NOMO-1 treated with dmso at 0.1 percent for 144 hours (cell line): Measurements from ENCODE around the gene C20orf202.
"Not testable (repeated sequence)": the region's sequence is repeated elsewhere in the genome, so short reads cannot be mapped to it uniquely, and the experiment has no call there.

Source experiments
- DNase-seq: peaks from one replicate; lab custom pipeline; 2025; ENCODE audit not compliant: unreplicated experiment; lab: John Stamatoyannopoulos, UW

The C20orf202 gene

DNA sequence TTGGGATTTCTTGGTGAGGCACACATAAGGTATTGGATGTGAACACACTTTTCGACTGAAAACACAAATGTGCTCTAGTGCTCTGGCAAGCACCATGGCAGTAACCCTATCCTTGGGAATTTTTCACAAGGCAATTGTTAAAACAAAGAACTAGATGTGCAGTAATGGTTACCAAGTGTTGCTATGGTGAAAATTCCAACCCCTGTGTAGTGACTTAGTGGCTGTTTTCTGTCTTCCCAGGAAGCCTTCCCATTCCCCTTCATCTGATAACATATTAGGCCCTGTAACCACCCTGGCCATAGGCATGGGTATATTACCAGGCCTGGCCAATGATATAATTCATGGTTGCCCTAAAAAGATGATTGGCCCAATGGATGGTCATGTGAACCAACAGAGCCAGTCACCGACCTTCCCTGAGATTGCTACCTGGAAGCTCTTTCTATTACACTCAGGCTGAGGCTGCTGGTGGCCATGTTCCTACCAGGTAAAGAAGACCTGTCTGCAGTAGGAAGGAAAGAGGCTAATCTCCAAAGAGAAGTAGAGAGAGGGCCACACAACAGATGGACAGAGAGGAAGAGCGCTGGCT lies 4.1 kb downstream of the C20orf202 start:
- no peak for DNase-seq

DNA sequence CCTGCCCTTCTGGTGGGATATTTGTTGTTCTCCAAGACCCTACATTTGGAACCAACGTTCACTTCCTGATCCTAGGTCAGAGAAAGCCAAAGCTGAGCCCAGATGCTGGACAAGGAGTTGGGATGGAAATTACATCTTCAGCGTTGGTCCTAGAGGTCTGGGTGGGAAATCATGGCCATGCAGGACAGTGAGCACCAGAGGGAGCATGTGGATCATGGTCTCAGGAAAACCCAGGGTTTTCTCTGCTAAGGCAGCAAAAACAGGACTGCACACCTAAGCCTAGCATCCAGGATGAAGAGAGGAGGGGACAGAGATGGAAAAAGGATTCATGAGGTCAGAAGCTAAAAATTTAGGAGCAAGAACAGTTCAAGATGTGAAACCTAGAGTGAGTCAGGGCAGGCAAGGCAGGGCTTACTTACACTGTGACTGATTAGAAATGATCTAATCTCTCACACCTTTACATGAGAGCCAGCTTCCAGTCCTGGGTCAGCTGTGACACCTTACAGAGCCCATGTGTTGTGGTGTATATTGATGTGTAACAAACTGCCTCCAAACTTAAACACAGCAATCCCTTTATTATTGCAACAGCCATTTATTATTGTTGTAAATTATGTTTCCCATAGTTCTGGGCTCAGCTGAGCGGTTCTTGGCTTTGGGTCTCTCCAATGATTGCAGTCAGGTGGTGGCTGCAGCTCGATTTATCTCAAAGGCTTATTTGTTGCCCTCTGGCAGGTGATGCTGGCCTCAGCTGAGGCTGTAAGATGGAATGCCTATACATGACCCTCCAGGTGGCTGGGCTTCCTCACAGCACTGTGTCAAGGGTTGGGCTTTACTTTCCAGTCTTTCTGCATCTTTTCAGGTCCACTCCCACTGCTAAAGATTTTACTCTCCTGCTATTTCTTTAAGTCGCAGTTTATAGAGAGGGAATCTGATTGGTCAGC lies 6.5 kb downstream of the C20orf202 start:
- DNase-seq, result no peak

DNA sequence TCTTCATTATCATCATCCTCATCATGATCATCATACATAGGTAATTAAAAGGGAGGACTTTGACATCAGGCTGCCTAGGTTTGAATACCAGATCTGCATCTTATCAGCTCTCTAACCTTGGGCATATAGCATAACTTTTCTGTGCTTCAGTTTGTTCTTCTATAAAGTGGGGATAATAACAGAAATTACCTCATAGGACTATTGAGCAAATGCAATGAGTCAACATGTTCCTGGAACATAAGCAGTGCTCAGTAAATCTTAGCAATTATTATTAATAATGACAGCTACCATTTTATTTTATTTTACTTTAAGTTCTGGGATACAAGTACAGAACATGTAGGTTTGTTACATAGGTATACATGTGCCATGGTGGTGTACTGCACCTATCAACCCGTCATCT lies 7.2 kb downstream of the C20orf202 start:
- DNase-seq, result no peak

DNA sequence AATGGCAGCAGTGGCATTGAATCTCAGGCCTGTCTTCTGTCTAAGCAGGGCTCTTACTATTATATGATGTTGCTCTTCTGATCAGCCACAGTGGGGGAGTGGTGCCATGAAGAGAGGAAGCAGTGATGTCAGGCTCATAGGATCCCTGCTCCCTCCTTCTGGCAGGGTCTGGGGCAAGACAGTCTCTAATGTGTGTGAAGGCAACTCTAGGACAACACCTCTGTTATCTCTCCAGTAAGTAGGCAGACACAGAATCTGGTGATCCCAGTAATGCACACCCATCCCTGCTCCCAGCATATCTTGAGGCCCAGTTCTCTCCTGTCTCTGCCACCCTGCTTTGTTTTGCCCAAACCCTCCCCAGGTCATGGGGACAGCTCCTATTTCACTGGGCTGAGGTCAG lies 8.8 kb downstream of the C20orf202 start:
- no peak for DNase-seq

DNA sequence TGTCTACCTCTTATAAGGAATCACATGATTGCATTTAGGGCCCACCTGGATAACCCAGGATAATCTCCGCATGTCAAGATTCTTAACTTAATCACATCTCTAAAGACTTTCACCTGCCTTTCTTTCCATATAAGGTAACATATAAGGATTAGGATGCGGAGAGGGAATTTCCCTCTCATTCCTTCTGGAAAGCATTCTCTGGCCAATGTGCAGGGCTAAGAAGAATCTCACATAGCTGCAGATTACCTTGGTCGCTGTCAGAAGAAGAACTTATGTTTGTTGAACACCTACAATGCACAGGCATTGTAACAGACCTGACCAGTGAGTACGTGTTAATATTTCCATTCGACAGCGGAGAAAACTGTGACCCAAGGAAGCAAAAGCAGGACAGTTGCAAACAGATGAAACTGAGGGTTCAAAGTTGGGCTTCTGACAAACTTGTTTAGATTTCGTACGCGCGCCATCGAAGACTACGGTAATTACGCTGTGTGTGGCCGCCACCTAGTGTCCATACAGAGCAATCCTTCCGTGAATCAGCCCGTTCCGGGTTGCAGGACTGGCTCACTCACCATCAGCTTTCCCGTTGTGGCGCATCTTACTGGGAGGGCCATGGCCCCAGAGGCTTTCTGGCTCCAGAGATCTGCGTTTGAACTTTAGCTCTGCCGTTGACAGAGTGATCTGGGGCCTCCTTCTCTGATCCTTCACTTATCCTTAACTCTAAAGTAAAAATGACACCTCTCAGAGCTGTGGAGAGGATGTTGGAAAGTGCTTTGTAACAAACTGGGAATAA lies 9.5 kb downstream of the C20orf202 start:
- DNase-seq, result peak; percentile 31

DNA sequence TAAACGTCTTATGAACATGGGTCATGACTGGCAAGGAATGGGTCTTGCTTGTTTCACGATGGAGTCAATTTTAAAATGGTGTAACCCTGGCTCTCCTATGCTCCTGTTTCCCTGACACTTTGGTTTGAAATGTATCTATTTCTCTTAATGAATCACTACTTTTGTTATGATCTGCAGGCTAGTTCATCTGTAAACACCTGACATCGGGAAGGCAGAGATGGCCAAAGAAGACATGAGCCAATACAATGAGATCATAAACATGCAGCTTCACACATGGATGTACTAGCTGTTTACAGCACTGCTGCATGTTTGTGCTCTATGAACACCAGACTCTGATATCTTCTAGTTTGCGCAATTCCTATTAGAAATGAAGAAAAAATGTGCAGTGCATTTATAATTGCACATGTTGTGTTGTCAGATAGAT lies 11.6 kb downstream of the C20orf202 start:
- DNase-seq, result no peak

DNA sequence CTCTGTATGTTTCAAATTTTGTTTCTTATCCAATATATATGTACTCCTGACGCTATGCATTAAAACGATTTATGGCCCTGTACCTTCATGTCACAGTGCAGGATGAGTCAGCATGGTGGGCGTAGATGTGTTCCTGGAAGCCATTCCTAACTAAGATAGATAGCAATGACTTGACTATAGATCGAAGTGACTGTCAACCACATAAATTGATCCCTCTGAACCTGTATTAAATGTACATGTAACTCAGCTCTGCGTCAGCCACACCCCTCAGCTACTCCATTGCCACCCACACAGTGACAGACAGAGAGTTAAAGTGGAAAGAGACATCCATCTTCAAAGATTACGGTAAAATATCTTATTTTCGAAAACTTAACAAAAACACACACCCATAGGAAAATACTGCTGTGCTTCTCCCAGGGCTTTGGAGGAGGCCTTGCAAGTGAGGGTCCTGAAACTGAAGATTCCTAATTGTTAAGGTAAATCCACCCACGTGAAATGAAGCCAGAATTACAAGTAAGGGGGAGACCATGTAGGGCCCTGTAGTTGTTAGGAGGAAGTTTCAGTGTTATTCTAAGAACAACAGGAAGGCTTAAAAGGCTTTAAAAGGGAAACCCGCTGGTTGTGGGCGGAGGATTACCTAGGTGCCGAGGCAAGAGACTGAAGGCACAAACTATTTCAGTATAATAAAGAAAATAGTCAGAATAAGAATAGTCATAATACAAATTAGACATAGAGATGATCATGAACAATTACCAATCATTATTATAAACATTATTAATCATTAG lies 12.3 kb downstream of the C20orf202 start:
- DNase-seq, result peak; percentile 1

DNA sequence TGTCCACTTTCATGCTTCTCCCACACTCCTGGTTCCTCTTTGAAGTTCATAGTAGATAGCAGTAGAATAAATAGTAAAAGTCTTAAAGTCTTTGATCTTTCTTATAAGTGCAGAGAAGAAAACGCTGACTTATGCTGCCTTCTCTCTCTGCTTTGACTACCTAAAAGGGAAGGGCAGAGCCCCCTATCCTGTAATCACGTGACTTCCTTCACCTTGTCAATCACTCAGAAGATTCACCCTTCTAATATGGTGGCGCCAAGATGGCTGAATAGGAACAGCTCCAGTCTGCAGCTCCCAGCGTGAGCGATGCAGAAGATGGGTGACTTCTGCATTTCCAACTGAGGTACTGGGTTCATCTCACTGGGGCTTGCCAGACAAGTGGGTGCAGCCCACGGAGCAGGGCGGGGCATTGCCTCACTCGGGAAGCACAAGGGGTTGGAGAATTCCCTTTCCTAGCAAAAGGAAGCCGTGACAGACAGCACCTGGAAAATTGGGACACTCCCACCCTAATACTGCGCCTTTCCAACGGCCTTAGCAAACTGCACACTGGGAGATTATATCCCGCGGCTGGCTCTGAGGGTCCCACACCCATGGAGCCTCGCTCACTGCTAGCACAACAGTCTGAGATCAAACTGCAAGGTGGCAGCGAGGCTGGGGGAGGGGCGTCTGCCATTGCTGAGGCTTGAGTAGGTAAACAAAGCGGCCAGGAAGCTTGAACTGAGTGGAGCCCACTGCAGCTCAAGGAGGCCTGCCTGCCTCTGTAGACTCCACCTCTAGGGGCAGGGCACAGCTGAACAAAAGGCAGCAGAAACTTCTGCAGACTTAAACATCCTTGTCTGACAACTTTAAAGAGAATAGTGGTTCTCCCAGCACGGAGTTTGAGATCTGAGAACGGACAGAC lies 13.5 kb downstream of the C20orf202 start:
- not testable (repeated sequence) for DNase-seq

DNA sequence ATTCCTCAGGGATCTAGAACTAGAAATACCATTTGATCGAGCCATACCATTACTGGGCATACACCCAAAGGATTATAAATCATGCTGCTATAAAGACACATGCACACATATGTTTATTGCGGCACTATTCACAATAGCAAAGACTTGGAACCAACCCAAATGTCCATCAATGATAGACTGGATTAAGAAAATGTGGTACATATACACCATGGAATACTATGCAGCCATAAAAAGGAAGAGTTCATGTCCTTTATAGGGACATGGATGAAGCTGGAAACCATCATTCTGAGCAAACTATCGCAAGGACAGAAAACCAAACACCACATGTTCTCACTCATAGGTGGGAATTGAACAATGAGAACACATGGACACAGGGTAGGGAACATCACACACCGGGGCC lies 19.5 kb downstream of the C20orf202 start:
- DNase-seq, result not testable (repeated sequence)

DNA sequence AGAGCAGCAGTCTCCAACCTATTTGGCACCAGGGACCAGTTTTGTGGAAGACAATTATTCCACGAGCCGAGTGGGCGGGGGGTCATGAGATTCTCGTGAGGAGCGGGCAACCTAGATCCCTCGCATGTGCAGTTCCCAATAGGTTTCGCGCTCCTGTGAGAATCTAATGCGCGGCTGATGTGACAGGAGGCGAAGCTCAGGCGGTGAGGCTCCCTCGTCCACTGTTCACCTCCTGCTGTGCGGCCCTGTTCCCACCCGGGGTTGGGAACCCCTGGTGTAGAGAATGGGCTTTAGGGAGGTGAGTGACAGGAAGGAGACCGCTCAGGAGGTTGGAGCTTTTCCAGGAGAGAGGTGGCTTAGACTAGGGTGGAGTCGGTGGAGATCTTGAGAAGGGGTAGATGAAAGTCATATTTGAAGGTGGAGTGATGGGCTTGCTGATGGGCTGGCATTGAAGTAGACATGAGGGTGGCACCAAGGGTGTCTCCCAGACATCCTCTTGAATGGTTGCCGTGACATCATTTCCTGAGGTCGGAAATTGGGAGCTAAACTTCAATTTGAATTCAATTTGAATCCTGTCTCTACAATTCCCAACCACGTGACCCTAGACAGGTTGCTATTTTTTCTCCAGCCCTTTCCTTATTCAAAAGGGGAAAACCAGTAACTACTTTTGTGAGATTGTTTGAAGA lies 21.1 kb downstream of the C20orf202 start:
- no peak for DNase-seq

DNA sequence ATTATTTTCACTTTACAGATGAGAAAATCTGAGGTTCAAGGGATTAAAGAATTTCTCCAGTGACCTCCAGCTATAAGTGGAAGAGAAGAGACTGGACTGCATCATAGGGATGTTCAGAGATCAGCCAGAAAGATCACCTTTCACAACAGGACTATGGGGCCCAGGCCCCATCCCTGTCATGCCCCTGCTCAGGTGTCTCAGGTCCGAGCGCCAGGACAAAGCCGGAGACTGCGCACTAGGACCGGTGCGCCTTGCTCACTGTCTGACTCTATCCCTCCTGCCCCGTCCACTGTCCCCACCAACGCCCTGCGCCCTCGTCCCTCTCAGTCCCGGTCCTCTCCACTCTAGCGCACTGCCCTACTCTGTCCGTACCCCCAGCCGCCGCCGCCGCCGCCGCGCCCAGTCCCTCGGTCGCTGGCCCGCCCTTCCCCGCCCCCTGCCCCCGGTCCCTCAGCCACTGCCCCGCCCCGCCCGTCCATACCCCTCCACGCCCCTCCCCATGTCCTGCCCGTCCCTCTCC lies 22.1 kb downstream of the C20orf202 start:
- peak; percentile 8 for DNase-seq

DNA sequence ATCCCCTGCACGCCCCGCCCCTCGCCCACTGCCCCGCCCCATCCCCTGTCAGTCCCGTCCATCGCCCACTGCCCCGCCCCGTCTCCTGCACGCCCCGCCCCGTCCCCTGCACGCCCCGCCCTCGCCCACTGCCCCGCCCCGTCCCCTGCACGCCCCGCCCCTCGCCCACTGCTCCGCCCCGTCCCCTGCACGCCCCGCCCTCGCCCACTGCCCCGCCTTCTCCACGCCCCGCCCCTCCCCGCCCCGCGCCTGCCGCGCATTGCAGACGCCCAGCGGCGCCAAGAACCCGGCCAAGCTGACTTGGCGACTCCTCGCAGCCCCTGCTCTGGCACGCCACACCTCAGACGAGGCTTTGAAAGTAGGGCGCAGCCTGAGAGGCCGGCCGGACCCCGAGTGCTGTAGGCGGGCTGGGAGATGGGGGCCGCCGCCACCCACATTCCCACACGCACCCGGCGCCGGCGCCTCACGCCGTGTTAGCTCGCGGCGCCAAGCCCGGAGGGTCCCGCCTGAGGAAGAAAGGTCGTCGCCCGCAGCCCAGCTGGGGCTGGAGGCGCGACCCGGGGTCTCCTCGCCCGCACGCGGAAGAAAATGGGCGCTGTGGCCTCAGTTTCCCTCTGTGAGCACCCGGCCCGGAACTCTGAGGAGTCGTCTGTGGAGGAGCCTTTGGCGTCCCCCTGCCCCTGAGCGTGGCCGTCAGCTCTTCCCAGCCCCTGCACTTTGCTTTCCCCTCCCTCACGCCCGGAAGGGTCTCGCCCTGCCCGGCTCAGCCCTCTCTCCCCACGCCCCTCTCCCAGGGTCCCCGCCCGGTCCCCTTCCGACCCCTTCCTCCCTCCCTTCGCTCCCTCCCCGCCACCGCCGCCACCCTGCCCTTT lies 22.8 kb downstream of the C20orf202 start, which contains the start of gene RAD21L1:
Gene RAD21L1 (plus strand): TSS at position 262 of the 872 bp plus-strand sequence. CDS start 2,410 bp downstream, outside the sequence.
- DNase-seq, result no peak

DNA sequence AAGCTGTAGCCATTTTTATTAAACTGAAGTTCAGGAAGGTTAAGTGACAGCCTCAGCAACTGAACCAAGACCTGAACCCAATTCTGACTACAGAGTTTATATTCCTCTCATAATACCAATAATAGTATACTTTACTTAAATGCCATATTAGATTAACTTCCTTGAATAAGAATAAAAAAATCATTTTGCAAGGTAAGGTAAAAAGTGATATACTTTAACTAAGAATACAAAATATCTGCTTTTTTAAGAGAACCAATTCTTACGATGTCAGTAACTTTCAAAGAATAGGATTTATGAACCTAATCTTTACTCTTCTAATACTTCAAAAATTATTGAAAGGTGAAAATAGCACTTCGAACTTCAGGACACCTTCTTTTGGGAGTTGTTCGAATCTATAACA lies 26.3 kb downstream of the C20orf202 start:
- no peak for DNase-seq

DNA sequence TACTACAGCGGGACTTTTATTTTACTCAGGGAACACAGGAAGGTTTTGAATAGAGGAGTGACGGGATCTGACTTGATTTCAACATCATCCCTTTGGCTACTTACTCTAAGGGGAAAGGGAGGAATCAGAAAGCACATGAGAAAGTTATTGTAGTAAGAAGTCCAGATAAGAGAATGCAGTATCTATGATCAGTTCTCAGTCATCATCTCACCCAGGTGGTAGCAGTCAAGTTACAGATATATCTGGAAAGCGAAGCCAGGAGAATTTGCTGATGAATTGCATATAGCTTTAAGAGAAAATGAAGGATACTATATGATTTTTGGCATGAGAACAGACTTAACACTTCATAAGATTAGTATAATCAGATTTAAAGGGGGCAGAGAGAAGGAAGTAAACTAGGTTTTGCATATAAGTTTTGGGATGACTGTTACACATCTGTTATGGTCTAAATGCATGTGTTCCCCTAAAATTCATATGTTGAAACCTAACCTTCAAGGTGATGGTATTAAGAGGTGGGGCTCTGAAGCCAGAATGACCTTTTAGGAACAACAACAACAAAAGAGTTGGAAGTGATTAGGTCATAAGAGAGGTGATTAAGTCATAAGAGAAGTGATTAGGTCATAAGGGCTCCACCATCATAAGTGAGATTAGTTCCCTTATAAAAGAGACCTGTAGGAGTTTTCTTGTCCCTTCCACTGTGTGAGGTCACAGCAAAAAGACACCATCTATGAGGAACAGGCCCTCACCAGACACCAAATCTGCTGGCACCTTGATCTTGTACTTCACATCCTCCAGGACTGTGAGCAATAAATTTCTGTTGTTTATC lies 29.2 kb downstream of the C20orf202 start:
- no peak for DNase-seq

DNA sequence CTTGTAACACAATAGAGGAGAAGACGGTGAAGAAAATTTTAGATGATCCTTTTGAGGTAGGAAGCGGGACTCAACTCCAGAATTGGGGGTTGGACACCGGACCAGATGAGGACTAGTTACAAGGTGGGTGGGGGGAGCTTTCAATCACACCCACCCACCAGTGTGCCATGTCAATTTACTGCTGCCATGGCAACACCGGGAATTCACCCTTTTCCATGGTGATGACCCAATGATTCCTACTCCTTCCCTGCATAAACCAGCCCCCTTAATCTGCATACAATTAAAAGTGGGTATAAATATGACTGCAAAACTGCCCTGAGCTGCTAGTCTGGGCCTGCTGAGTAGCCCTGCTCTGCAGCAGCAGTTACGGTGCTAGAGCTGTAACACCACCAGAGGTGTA lies 37.3 kb downstream of the C20orf202 start:
- DNase-seq, result no peak

DNA sequence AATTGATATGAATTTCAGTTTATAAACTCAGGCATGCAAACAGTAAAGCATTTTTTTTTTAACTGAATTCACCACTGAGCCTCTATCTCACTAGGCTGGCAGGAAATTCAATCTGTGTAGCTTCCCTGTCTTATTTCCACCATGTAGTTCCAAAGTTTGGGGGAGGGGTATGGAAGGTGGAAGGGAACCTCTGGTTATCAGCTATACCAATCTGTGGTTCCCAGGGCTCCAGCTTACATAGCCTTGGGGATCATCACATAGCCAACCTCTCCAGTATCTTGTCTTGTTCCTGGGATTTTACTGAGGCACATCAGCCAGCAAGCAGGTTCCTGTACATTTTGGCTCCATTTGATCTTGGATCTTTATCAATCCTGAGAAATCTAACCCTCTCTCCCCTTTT lies 38.2 kb downstream of the C20orf202 start:
- DNase-seq, result no peak

DNA sequence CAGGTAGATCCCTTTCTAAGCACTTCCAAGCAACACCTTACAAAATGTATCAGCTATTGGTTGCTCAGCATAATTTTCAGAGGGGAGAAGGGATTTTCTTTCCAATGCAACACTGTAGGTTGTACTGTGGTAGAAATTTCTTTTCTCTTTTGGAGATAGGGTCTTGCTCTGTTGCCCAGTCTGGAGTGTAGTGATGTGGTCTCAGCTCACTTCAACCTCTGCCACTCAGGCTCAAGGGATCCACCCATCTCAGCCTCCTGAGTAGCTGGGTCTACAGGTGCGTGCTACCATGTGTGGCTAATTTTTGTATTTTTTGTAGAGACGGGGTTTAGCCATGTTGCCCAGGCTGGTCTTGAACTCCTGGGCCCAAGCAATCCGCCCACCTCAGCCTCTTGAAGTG lies 38.8 kb downstream of the C20orf202 start:
- DNase-seq, result no peak
